PC-3 (cell line): Measurements from ENCODE around the gene SLC27A5.

ENCODE experiments used
- EZH2phosphoT487 ChIP-seq: fragments of 300-600 bp; sonication (generic); IDR thresholded peaks from 2 replicates; pipeline ENCODE4 v1.6.1; 2018; ENCODE audit warnings: mild to moderate bottlenecking, antibody characterized with exemption, low read length, borderline replicate concordance
- TF ChIP-seq, protein P1 (sequence below): fragments of 300-600 bp; sonication (generic); conservative IDR thresholded peaks from 2 replicates; pipeline ENCODE4 v1.5.1; 2017; ENCODE audit warnings: antibody characterized with exemption, low read depth, mild to moderate bottlenecking, low read length

DNA sequence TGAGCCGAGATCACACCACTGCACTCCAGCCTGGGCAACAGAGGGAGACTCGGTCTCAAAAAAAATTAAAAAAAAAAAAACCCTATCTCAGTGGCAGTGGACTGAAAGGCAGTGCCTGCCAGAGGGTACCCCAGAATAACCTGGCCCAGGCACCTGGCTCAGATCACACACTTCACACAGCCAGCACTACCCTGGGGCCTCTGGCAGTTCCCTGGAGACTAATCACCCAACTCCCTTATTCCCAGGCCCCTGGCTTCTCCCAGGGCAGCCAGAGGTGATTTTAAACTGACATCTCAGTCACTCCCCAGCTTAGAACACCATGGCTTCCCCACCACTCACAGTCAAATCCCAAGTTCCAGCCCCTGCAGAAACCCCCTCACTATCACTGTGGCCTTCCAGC lies 3.5 kb upstream of the SLC27A5 start:
- no peak for TF ChIP-seq EZH2phosphoT487
- TF ChIP-seq, protein P1, sequence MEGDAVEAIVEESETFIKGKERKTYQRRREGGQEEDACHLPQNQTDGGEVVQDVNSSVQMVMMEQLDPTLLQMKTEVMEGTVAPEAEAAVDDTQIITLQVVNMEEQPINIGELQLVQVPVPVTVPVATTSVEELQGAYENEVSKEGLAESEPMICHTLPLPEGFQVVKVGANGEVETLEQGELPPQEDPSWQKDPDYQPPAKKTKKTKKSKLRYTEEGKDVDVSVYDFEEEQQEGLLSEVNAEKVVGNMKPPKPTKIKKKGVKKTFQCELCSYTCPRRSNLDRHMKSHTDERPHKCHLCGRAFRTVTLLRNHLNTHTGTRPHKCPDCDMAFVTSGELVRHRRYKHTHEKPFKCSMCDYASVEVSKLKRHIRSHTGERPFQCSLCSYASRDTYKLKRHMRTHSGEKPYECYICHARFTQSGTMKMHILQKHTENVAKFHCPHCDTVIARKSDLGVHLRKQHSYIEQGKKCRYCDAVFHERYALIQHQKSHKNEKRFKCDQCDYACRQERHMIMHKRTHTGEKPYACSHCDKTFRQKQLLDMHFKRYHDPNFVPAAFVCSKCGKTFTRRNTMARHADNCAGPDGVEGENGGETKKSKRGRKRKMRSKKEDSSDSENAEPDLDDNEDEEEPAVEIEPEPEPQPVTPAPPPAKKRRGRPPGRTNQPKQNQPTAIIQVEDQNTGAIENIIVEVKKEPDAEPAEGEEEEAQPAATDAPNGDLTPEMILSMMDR = no peak
